WERI-Rb-1 (cell line): ENCODE results near the gene SH3BGRL3.
A peak's percentile ranks its signal among the peaks of the same experiment; 100 is the strongest.

ENCODE experiments used
- DNase-seq: peaks from one replicate; pipeline ENCODE4 v3.0.0-alpha.2; 2020
- H3K27ac ChIP-seq: fragments of 250-450 bp; sonication (Bioruptor Pico); 2 replicates; pipeline ENCODE4 v1.5.1; 2020; ENCODE audit warnings: mild to moderate bottlenecking, moderate library complexity
- H3K27me3 ChIP-seq: fragments of 250-450 bp; sonication (Bioruptor Pico); 2 replicates; pipeline ENCODE4 v1.5.1; 2021; ENCODE audit warnings: mild to moderate bottlenecking, low read depth, moderate library complexity; ENCODE audit not compliant: insufficient read depth, severe bottlenecking
- H3K36me3 ChIP-seq: fragments of 250-450 bp; sonication (Bioruptor Pico); 2 replicates; pipeline ENCODE4 v1.5.1; 2020; ENCODE audit warnings: mild to moderate bottlenecking, moderate library complexity
- H3K4me3 ChIP-seq: 2 replicates; pipeline ENCODE4 v1.5.1; 2011; ENCODE audit warnings: low read depth, mild to moderate bottlenecking, control low read depth, low read length
- H3K9me3 ChIP-seq: fragments of 250-450 bp; sonication (Bioruptor Pico); 2 replicates; pipeline ENCODE4 v1.5.1; 2021; ENCODE audit warnings: mild to moderate bottlenecking, moderate library complexity; ENCODE audit not compliant: severe bottlenecking
- CTCF ChIP-seq: IDR thresholded peaks from 2 replicates; pipeline ENCODE4 v1.5.1; 2011; ENCODE audit warnings: low read depth, mild to moderate bottlenecking, control low read depth, inconsistent platforms, low read length

The SH3BGRL3 gene

GRCh38 chr1:26275580-26276431, 4.1 kb upstream of the SH3BGRL3 start:
- H3K4me3 ChIP-seq, result no peak overlapping the region
- peaks cover 76% of the 10 kb centered on the region for H3K36me3 ChIP-seq
- peak; percentile 83 for DNase-seq
- peak overlapping the region; percentile 1; the same call in 1 of the 2 replicates for H3K27ac ChIP-seq
- no peaks in the 10 kb centered on the region for H3K9me3 ChIP-seq
- TF ChIP-seq CTCF, result peak; percentile 80
- no peaks in the 10 kb centered on the region for H3K27me3 ChIP-seq

GRCh38 chr1:26276432-26276838, 3.5 kb upstream of the SH3BGRL3 start:
- no peaks in the 10 kb centered on the region for H3K9me3 ChIP-seq
- no peak for TF ChIP-seq CTCF
- peaks cover 75% of the 10 kb centered on the region for H3K36me3 ChIP-seq
- H3K27ac ChIP-seq, result no peak overlapping the region
- H3K27me3 ChIP-seq, result no peaks in the 10 kb centered on the region
- H3K4me3 ChIP-seq, result no peak overlapping the region
- DNase-seq, result no peak

GRCh38 chr1:26277261-26277661, 2.6 kb upstream of the SH3BGRL3 start:
- DNase-seq, result no peak
- Histone ChIP-seq H3K27ac (peak overlapping the region; percentile 88), H3K36me3 (peaks cover 66% of the 10 kb centered on the region), H3K4me3 (no peak overlapping the region), H3K27me3 (no peaks in the 10 kb centered on the region), H3K9me3 (no peaks in the 10 kb centered on the region)
- no peak for TF ChIP-seq CTCF

GRCh38 chr1:26277719-26278118, 2.2 kb upstream of the SH3BGRL3 start:
- peak overlapping the region; percentile 88 for H3K27ac ChIP-seq
- H3K27me3 ChIP-seq, result no peaks in the 10 kb centered on the region
- no peaks in the 10 kb centered on the region for H3K9me3 ChIP-seq
- peak; percentile 43 for DNase-seq
- H3K36me3 ChIP-seq, result peaks cover 64% of the 10 kb centered on the region
- TF ChIP-seq CTCF, result no peak
- no peak overlapping the region for H3K4me3 ChIP-seq

GRCh38 chr1:26278303-26278702, 1.6 kb upstream of the SH3BGRL3 start:
- Histone ChIP-seq H3K27ac (peak overlapping the region; percentile 88), H3K4me3 (no peak overlapping the region), H3K36me3 (peaks cover 58% of the 10 kb centered on the region)

More at GRCh38 chr1:26278303-26278702, 1.6 kb upstream of the SH3BGRL3 start:
- no peaks in the 10 kb centered on the region for H3K9me3 ChIP-seq
- TF ChIP-seq CTCF, result no peak
- DNase-seq, result no peak
- H3K27me3 ChIP-seq, result no peaks in the 10 kb centered on the region
